T-helper 2 cell treated with Interferon-gamma antibody and Interleukin-4, amounts not matched to agents 5 μg/mL and 100 μg/mL, for 36 hours (primary cell): ENCODE data around the gene FRY.

ENCODE experiments used
- DNase-seq: peaks from one replicate; pipeline ENCODE4 v3.0.0; 2021; ENCODE audit warnings: low spot score
- H3K27ac Mint-ChIP-seq: one replicate; pipeline ENCODE4 v1.8.0; 2021; ENCODE audit warnings: mild to moderate bottlenecking, mixed read lengths
- H3K27me3 Mint-ChIP-seq: one replicate; pipeline ENCODE4 v1.8.0; 2021; ENCODE audit warnings: low read depth, mixed read lengths
- H3K36me3 Mint-ChIP-seq: one replicate; pipeline ENCODE4 v1.8.0; 2021; ENCODE audit warnings: low read depth, mixed read lengths
- H3K4me1 Mint-ChIP-seq: one replicate; pipeline ENCODE4 v1.8.0; 2021; ENCODE audit warnings: low read depth, mixed read lengths
- H3K4me3 Mint-ChIP-seq: one replicate; pipeline ENCODE4 v1.8.0; 2022; ENCODE audit warnings: mild to moderate bottlenecking, moderate library complexity, mixed read lengths
- H3K9me3 Mint-ChIP-seq: one replicate; pipeline ENCODE4 v1.8.0; 2021; ENCODE audit warnings: mixed read lengths

FRY gene

DNA sequence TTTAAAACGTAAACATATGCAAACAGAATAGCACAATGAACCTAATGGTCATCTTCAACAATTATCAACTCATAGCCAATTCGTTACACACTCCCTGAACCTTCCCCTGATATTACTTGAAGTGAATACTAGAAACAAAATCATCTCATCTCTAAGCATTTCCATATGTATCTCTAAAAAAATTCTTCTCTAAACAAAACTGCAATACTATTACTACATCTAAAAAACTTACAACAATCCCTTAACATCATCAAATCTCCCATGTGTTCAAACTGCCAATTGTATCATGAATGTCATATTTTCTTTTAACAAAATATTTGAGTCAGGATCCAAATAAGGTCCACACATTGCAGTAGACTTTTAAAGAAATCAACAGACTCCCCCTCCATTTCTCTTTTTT lies 61.4 kb downstream of the FRY start:
- DNase-seq, result no peak
- Mint-ChIP-seq H3K27me3 (peaks cover 3% of the 10 kb centered on the region), H3K27ac (no peak overlapping the region), H3K36me3 (peaks cover 3% of the 10 kb centered on the region), H3K4me1 (peaks cover 6% of the 10 kb centered on the region), H3K9me3 (no peaks in the 10 kb centered on the region), H3K4me3 (no peak overlapping the region)

DNA sequence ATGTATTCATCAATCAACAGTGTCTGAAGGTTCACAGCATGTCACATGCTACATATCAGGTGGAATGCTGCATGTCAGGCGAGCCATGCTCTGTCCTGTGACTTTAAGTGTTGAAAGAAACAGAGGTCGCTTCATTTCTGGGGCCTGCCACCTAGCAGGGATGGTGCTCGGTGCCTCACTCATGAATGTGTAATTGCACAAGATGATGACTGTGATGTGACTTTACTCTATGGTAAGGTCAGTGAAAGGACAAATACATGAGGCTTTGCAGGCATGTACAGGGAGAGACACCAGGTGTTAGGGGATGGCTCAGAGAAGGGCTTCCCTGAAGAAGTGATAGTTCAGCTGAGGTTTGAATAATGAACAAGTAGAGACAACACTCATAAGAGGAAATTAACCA lies 66.7 kb downstream of the FRY start:
- no peak for DNase-seq
- H3K27me3 Mint-ChIP-seq, result peaks cover 3% of the 10 kb centered on the region
- no peaks in the 10 kb centered on the region for H3K9me3 Mint-ChIP-seq

GRCh38 chr13:32105653-32106313 lies 74.2 kb downstream of the FRY start:
- H3K27ac Mint-ChIP-seq, result no peak overlapping the region
- H3K4me3 Mint-ChIP-seq, result no peak overlapping the region
- no peaks in the 10 kb centered on the region for H3K9me3 Mint-ChIP-seq
- DNase-seq, result no peak
- H3K36me3 Mint-ChIP-seq, result peaks cover 18% of the 10 kb centered on the region
- peaks cover 3% of the 10 kb centered on the region for H3K4me1 Mint-ChIP-seq
- H3K27me3 Mint-ChIP-seq, result no peaks in the 10 kb centered on the region

More for the DNA sequence above, 66.7 kb downstream of the FRY start:
- H3K4me1 Mint-ChIP-seq, result peaks cover 8% of the 10 kb centered on the region
- no peak overlapping the region for H3K27ac Mint-ChIP-seq
- H3K4me3 Mint-ChIP-seq, result no peak overlapping the region
- H3K36me3 Mint-ChIP-seq, result peaks cover 11% of the 10 kb centered on the region

- Mint-ChIP-seq H3K36me3 (peaks cover 11% of the 10 kb centered on the region), H3K9me3 (no peaks in the 10 kb centered on the region), H3K27me3 (no peaks in the 10 kb centered on the region), H3K4me1 (peaks cover 5% of the 10 kb centered on the region), H3K27ac (no peak overlapping the region), H3K4me3 (no peak overlapping the region)
- no peak for DNase-seq
These were observed 75.9 kb downstream of the FRY start for GRCh38 chr13:32107474-32107873.

- H3K36me3 Mint-ChIP-seq, result peaks cover 10% of the 10 kb centered on the region
- no peak overlapping the region for H3K27ac Mint-ChIP-seq
- no peak for DNase-seq
- no peak overlapping the region for H3K4me3 Mint-ChIP-seq
- no peaks in the 10 kb centered on the region for H3K9me3 Mint-ChIP-seq
- peaks cover 5% of the 10 kb centered on the region for H3K4me1 Mint-ChIP-seq
- H3K27me3 Mint-ChIP-seq, result no peaks in the 10 kb centered on the region
These were observed 76.4 kb downstream of the FRY start for GRCh38 chr13:32107973-32108372.

- Mint-ChIP-seq H3K27me3 (no peaks in the 10 kb centered on the region), H3K4me3 (no peak overlapping the region), H3K27ac (no peak overlapping the region), H3K9me3 (no peaks in the 10 kb centered on the region), H3K4me1 (peaks cover 40% of the 10 kb centered on the region), H3K36me3 (peaks cover 12% of the 10 kb centered on the region)
- DNase-seq, result no peak
These were observed 82.0 kb downstream of the FRY start for GRCh38 chr13:32113532-32113931.

GRCh38 chr13:32114284-32114950 lies 82.8 kb downstream of the FRY start:
- DNase-seq, result no peak
- Mint-ChIP-seq H3K27ac (peak overlapping the region; percentile 74), H3K4me1 (peaks cover 41% of the 10 kb centered on the region), H3K36me3 (peaks cover 14% of the 10 kb centered on the region), H3K27me3 (no peaks in the 10 kb centered on the region), H3K9me3 (no peaks in the 10 kb centered on the region), H3K4me3 (peak overlapping the region; percentile 26)

GRCh38 chr13:32115066-32115465 lies 83.5 kb downstream of the FRY start:
- Mint-ChIP-seq H3K4me1 (peaks cover 41% of the 10 kb centered on the region), H3K27ac (peak overlapping the region; percentile 74), H3K9me3 (no peaks in the 10 kb centered on the region), H3K4me3 (peak overlapping the region; percentile 32), H3K27me3 (no peaks in the 10 kb centered on the region), H3K36me3 (peaks cover 14% of the 10 kb centered on the region)
- no peak for DNase-seq

- Mint-ChIP-seq H3K36me3 (peaks cover 22% of the 10 kb centered on the region), H3K4me1 (peaks cover 41% of the 10 kb centered on the region), H3K27ac (peak overlapping the region; percentile 8), H3K9me3 (peaks cover 7% of the 10 kb centered on the region), H3K4me3 (peak overlapping the region; percentile 13), H3K27me3 (no peaks in the 10 kb centered on the region)
- no peak for DNase-seq
These were observed 84.6 kb downstream of the FRY start for GRCh38 chr13:32116210-32116609.

DNA sequence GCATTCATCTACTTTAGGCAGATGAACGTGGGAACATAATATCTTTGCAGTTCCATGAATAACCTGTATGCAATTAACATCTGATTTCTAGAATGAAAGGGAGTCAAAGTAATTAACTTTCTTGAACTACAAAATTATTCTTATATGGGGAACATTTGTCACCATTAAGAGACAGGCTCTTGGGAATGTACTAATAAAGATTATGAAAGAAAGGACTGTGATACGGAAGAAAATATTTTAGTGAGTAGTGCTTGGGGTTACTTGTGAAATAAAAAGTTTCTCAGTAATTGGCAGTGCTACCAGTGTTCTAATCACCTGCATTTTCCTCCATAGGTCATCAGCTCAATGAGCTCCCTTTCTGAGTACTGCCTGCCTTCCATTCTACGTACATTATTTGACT lies 85.4 kb downstream of the FRY start:
- Mint-ChIP-seq H3K36me3 (peaks cover 30% of the 10 kb centered on the region), H3K9me3 (peaks cover 15% of the 10 kb centered on the region), H3K27me3 (no peaks in the 10 kb centered on the region), H3K4me3 (no peak overlapping the region), H3K27ac (no peak overlapping the region), H3K4me1 (peaks cover 46% of the 10 kb centered on the region)
- DNase-seq, result no peak

GRCh38 chr13:32117701-32118100 lies 86.1 kb downstream of the FRY start:
- Mint-ChIP-seq H3K9me3 (peaks cover 20% of the 10 kb centered on the region), H3K36me3 (peaks cover 35% of the 10 kb centered on the region), H3K4me3 (no peak overlapping the region), H3K27ac (no peak overlapping the region), H3K4me1 (peaks cover 46% of the 10 kb centered on the region), H3K27me3 (no peaks in the 10 kb centered on the region)
- DNase-seq, result no peak

GRCh38 chr13:32121316-32121715 lies 89.7 kb downstream of the FRY start:
- Mint-ChIP-seq H3K4me3 (no peak overlapping the region), H3K27me3 (no peaks in the 10 kb centered on the region), H3K4me1 (peaks cover 22% of the 10 kb centered on the region), H3K36me3 (peaks cover 50% of the 10 kb centered on the region), H3K9me3 (peaks cover 26% of the 10 kb centered on the region), H3K27ac (no peak overlapping the region)
- DNase-seq, result no peak

DNA sequence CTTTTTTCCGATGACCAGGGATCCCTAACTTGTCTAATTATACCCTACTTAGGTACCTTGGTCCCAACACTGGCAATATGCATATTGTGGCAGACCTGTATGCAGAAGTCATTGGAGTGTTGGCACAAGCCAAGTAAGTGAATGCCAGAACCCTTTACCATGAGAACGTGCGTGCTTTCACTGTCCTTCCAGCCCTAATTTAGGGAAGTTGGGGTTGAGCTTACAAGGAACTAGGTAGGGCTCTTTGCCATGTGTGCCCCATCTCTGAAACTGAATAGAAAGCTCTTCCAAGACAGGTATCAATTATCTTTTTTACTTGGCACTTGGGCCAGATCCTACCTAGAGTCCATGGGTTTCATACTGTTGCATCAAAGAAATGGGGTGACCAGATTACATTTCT lies 93.2 kb downstream of the FRY start:
- peaks cover 10% of the 10 kb centered on the region for H3K4me1 Mint-ChIP-seq
- H3K4me3 Mint-ChIP-seq, result no peak overlapping the region
- H3K27me3 Mint-ChIP-seq, result no peaks in the 10 kb centered on the region
- H3K27ac Mint-ChIP-seq, result no peak overlapping the region
- peaks cover 39% of the 10 kb centered on the region for H3K36me3 Mint-ChIP-seq
- no peak for DNase-seq
- H3K9me3 Mint-ChIP-seq, result peaks cover 26% of the 10 kb centered on the region

DNA sequence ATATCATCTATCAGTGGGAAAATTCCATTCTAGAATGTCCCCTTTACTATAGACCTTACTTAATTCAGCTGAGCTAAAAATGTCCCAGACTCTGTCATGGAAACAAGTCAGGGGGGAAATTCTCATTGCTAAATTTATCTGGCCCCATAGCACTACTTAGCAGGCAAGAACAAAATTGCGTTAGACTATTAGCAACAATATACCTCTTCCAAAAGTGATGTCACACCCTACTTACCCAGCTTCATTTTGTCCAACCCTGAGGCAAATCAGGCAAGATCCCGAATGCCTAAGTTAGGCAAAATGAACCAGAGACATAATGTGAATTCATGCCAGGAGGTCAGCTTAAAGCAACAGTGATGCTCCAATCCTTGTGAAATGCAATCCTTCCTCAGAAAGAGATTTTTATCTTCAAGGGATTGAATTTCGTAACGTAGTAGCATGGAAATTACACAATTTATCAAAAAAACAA lies 93.7 kb downstream of the FRY start:
- H3K9me3 Mint-ChIP-seq, result peaks cover 26% of the 10 kb centered on the region
- H3K27ac Mint-ChIP-seq, result no peak overlapping the region
- H3K27me3 Mint-ChIP-seq, result no peaks in the 10 kb centered on the region
- H3K4me1 Mint-ChIP-seq, result peaks cover 10% of the 10 kb centered on the region
- H3K36me3 Mint-ChIP-seq, result peaks cover 39% of the 10 kb centered on the region
- H3K4me3 Mint-ChIP-seq, result no peak overlapping the region
- DNase-seq, result no peak
